SK-N-SH treated with all-trans-retinoic acid at 6 μM for 48 hours (cell line): ENCODE data around the gene PHGDH.

Source experiments
- ARNTL ChIP-seq: fragments of 450-650 bp; formaldehyde crosslinking; IDR thresholded peaks from 2 replicates; pipeline ENCODE4 v1.5.0; 2020; ENCODE audit warnings: low read depth, mild to moderate bottlenecking, moderate library complexity, borderline replicate concordance
- CREB5 ChIP-seq: fragments of 250-450 bp; sonication (Bioruptor Pico); IDR thresholded peaks from 2 replicates; pipeline ENCODE4 v1.5.1; 2020; ENCODE audit warnings: low read depth, mild to moderate bottlenecking, moderate library complexity
- ESRRG ChIP-seq: fragments of 250-450 bp; sonication (Bioruptor Pico); IDR thresholded peaks from 2 replicates; pipeline ENCODE4 v1.6.1; 2021; ENCODE audit warnings: mild to moderate bottlenecking
- TCF4 ChIP-seq: fragments of 250-450 bp; sonication (Bioruptor Pico); IDR thresholded peaks from 2 replicates; pipeline ENCODE4 v1.8.0; 2021; ENCODE audit warnings: mild to moderate bottlenecking, moderate library complexity, borderline replicate concordance
- ZFP30 ChIP-seq: fragments of 450-650 bp; formaldehyde crosslinking; IDR thresholded peaks from 2 replicates; pipeline ENCODE4 v1.5.0; 2022; ENCODE audit warnings: mild to moderate bottlenecking, moderate library complexity

- TF ChIP-seq ARNTL (CRISPR knock-in tag) (no peak), TCF4 (CRISPR knock-in tag) (no peak), CREB5 (CRISPR knock-in tag) (no peak), ESRRG (CRISPR knock-in tag) (no peak), ZFP30 (no peak)
Measured at GRCh38 chr1:119762953-119763352, 51.2 kb downstream of the PHGDH start.
